WTC11 (cell line): ENCODE measurements around the gene PGBD1.

Source experiments
- AFF4 ChIP-seq: sonication (generic); formaldehyde crosslinking; IDR thresholded peaks from 2 replicates; pipeline ENCODE4 v1.8.1; 2023; ENCODE audit warnings: mild to moderate bottlenecking, missing genetic modification reagents, borderline replicate concordance
- ATF2 ChIP-seq: sonication (generic); formaldehyde crosslinking; IDR thresholded peaks from 2 replicates; pipeline ENCODE4 v1.8.1; 2022; ENCODE audit warnings: low read depth, missing genetic modification reagents, borderline replicate concordance
- CBFB ChIP-seq: sonication (generic); formaldehyde crosslinking; IDR thresholded peaks from 2 replicates; pipeline ENCODE4 v1.8.1; 2022; ENCODE audit warnings: mild to moderate bottlenecking, low read depth, missing genetic modification reagents
- CTCF ChIP-seq: fragments of 200-600 bp; IDR thresholded peaks from 2 replicates; pipeline ENCODE4 v1.8.0; 2022; ENCODE audit warnings: antibody characterized with exemption
- KAT7 ChIP-seq: sonication (generic); formaldehyde crosslinking; IDR thresholded peaks from 2 replicates; pipeline ENCODE4 v1.8.1; 2023; ENCODE audit warnings: missing genetic modification reagents, mild to moderate bottlenecking, borderline replicate concordance
- MAX ChIP-seq: sonication (generic); formaldehyde crosslinking; IDR thresholded peaks from 2 replicates; pipeline ENCODE4 v1.8.0; 2022; ENCODE audit warnings: mild to moderate bottlenecking, missing genetic modification reagents
- SMAD3 ChIP-seq: sonication (generic); formaldehyde crosslinking; IDR thresholded peaks from 2 replicates; pipeline ENCODE4 v1.8.0; 2022; ENCODE audit warnings: missing genetic modification reagents, mild to moderate bottlenecking, borderline replicate concordance
- ZNF121 ChIP-seq: sonication (generic); formaldehyde crosslinking; IDR thresholded peaks from 2 replicates; pipeline ENCODE4 v1.8.0; 2023; ENCODE audit warnings: missing genetic modification reagents
- ZNF138 ChIP-seq: sonication (generic); formaldehyde crosslinking; conservative IDR thresholded peaks from 2 replicates; pipeline ENCODE4 v1.8.1; 2022; ENCODE audit warnings: mild to moderate bottlenecking, moderate library complexity, missing genetic modification reagents
- ZNF416 ChIP-seq: fragments of 250-450 bp; sonication (Bioruptor Pico); IDR thresholded peaks from 2 replicates; pipeline ENCODE4 v1.9.0; 2021; ENCODE audit warnings: mild to moderate bottlenecking, inconsistent platforms

- TF ChIP-seq CTCF (no peak), KAT7 (CRISPR knock-in tag) (no peak), ZNF121 (CRISPR knock-in tag) (no peak), MAX (CRISPR knock-in tag) (no peak), ZNF138 (CRISPR knock-in tag) (no peak), AFF4 (CRISPR knock-in tag) (no peak), CBFB (CRISPR knock-in tag) (no peak), ATF2 (CRISPR knock-in tag) (no peak), SMAD3 (CRISPR knock-in tag) (no peak), ZNF416 (no peak)
Observed at GRCh38 chr6:28274888-28275287, 6.5 kb upstream of the PGBD1 start.
